WTC11 (cell line): ENCODE results near the gene TEAD1. TPM values are rescaled to one million over a fixed set of nuclear protein-coding genes. Genes with fewer than 3 reads are reported as not detected.

Experiments
- ATAC-seq: fragments of 200-7000 bp; cut with Tn5 transposase; 2 replicates; pipeline ENCODE4 v1.10.0; 2021; ENCODE audit warnings: mild to moderate bottlenecking, moderate library complexity
- CTCF ChIA-PET: fragments of 300-600 bp; sonication (Branson Sonifier 250); formaldehyde crosslinking; loops from one replicate; lab custom pipeline; 2021; ENCODE audit warnings: antibody characterized with exemption; lab: Charles Lee
- POLR2A ChIA-PET: fragments of 350-600 bp; sonication (Branson Sonifier 250); formaldehyde crosslinking; loops from one replicate; lab custom pipeline; 2021; ENCODE audit warnings: antibody characterized with exemption; lab: Charles Lee
- DNase-seq: peaks from one replicate; pipeline ENCODE4 v3.0.0; 2021; ENCODE audit warnings: low spot score
- H3K27ac Mint-ChIP-seq: 2 replicates; pipeline ENCODE4 v1.8.0; 2021; ENCODE audit warnings: mixed read lengths
- H3K27me3 Mint-ChIP-seq: 2 replicates; pipeline ENCODE4 v1.8.0; 2021; ENCODE audit warnings: low read depth, mild to moderate bottlenecking, moderate library complexity, mixed read lengths
- H3K36me3 Mint-ChIP-seq: 2 replicates; pipeline ENCODE4 v1.8.0; 2021; ENCODE audit warnings: mixed read lengths
- H3K4me1 Mint-ChIP-seq: 2 replicates; pipeline ENCODE4 v1.8.0; 2022; ENCODE audit warnings: mixed read lengths
- H3K4me3 Mint-ChIP-seq: 2 replicates; pipeline ENCODE4 v1.8.0; 2021; ENCODE audit warnings: mild to moderate bottlenecking, moderate library complexity, mixed read lengths
- H3K9me3 Mint-ChIP-seq: 2 replicates; pipeline ENCODE4 v1.8.0; 2021; ENCODE audit warnings: mixed read lengths
- EMX1 ChIP-seq: fragments of 250-450 bp; sonication (Bioruptor Pico); IDR thresholded peaks from 2 replicates; pipeline ENCODE4 v1.8.0; 2021; ENCODE audit warnings: mild to moderate bottlenecking
- ETV6 ChIP-seq: sonication (generic); formaldehyde crosslinking; IDR thresholded peaks from 2 replicates; pipeline ENCODE4 v1.8.1; 2022; ENCODE audit warnings: mild to moderate bottlenecking, missing genetic modification reagents
- JAZF1 ChIP-seq: fragments of 250-450 bp; sonication (Bioruptor Pico); IDR thresholded peaks from 2 replicates; pipeline ENCODE4 v1.9.0; 2021; ENCODE audit warnings: moderate library complexity, mild to moderate bottlenecking, inconsistent platforms
- NFYB ChIP-seq: sonication (generic); formaldehyde crosslinking; conservative IDR thresholded peaks from 2 replicates; pipeline ENCODE4 v1.8.0; 2022; ENCODE audit warnings: low read depth, missing genetic modification reagents
- NR3C1 ChIP-seq: sonication (generic); formaldehyde crosslinking; conservative IDR thresholded peaks from 2 replicates; pipeline ENCODE4 v1.8.1; 2023; ENCODE audit warnings: low read depth, mild to moderate bottlenecking, missing genetic modification reagents
- SP1 ChIP-seq: sonication (generic); formaldehyde crosslinking; conservative IDR thresholded peaks from 2 replicates; pipeline ENCODE4 v1.8.1; 2022; ENCODE audit warnings: missing genetic modification reagents
- TEAD1 ChIP-seq: sonication (generic); formaldehyde crosslinking; IDR thresholded peaks from 2 replicates; pipeline ENCODE4 v1.8.0; 2022; ENCODE audit warnings: mild to moderate bottlenecking, missing genetic modification reagents
- ZNF121 ChIP-seq: sonication (generic); formaldehyde crosslinking; IDR thresholded peaks from 2 replicates; pipeline ENCODE4 v1.8.0; 2023; ENCODE audit warnings: missing genetic modification reagents
- total RNA-seq: library from RNA; stranded (reverse); gene quantifications from 3 replicates; pipeline ENCODE4 v1.2.3, GENCODE V29; 2021
- TF ChIP-seq, protein P1 (sequence below): sonication (generic); formaldehyde crosslinking; IDR thresholded peaks from 2 replicates; pipeline ENCODE4 v1.8.0; 2023; ENCODE audit warnings: mild to moderate bottlenecking, missing genetic modification reagents
- TF ChIP-seq, protein P2 (sequence below): sonication (generic); formaldehyde crosslinking; IDR thresholded peaks from 2 replicates; pipeline ENCODE4 v1.8.1; 2022; ENCODE audit warnings: missing genetic modification reagents, borderline replicate concordance
- TF ChIP-seq, protein P3 (sequence below): fragments of 250-450 bp; sonication (Bioruptor Pico); IDR thresholded peaks from 2 replicates; pipeline ENCODE4 v1.9.0; 2021; ENCODE audit warnings: mild to moderate bottlenecking
- TF ChIP-seq, protein P4 (sequence below): sonication (generic); formaldehyde crosslinking; IDR thresholded peaks from 2 replicates; pipeline ENCODE4 v1.8.0; 2023; ENCODE audit warnings: missing genetic modification reagents, mild to moderate bottlenecking, borderline replicate concordance
- TF ChIP-seq, protein P5 (sequence below): sonication (generic); formaldehyde crosslinking; IDR thresholded peaks from 2 replicates; pipeline ENCODE4 v1.8.1; 2023; ENCODE audit warnings: mild to moderate bottlenecking, moderate library complexity, missing genetic modification reagents
- TF ChIP-seq, protein P6 (sequence below): sonication (generic); formaldehyde crosslinking; IDR thresholded peaks from 2 replicates; pipeline ENCODE4 v1.8.0; 2022; ENCODE audit warnings: mild to moderate bottlenecking, missing genetic modification reagents

The TEAD1 gene
- total RNA-seq, 1 experiment from 2014 or later = 79.9 TPM

DNA sequence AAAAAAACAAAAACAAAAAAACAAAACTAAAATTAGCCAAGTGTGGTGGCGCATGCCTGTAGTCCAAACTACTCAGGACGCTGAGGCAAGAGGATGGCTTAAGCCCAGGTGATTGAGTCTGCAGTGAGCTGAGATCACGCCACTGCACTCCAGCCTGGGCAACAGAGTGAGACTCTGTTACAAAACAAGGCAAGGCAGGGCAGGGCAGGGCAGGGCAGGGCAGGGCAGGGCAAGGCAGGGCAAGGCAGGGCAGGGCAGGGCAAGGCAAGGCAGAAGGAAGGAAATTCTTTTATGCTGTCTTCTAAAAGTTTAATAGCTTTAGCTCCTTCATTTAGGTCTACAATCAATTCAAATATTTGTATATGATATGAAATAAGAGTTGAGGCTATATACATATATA lies 284.8 kb downstream of the TEAD1 start:
- Mint-ChIP-seq H3K27ac (no peak overlapping the region), H3K27me3 (peaks cover 2% of the 10 kb centered on the region; the same call in 1 of the 2 replicates), H3K4me1 (0 out of 2 replicates have a peak, but pooled peaks cover 3% of the 10 kb centered on the region), H3K4me3 (no peak overlapping the region), H3K9me3 (peaks cover 14% of the 10 kb centered on the region), H3K36me3 (no peaks in the 10 kb centered on the region)
- TF ChIP-seq, protein P1, sequence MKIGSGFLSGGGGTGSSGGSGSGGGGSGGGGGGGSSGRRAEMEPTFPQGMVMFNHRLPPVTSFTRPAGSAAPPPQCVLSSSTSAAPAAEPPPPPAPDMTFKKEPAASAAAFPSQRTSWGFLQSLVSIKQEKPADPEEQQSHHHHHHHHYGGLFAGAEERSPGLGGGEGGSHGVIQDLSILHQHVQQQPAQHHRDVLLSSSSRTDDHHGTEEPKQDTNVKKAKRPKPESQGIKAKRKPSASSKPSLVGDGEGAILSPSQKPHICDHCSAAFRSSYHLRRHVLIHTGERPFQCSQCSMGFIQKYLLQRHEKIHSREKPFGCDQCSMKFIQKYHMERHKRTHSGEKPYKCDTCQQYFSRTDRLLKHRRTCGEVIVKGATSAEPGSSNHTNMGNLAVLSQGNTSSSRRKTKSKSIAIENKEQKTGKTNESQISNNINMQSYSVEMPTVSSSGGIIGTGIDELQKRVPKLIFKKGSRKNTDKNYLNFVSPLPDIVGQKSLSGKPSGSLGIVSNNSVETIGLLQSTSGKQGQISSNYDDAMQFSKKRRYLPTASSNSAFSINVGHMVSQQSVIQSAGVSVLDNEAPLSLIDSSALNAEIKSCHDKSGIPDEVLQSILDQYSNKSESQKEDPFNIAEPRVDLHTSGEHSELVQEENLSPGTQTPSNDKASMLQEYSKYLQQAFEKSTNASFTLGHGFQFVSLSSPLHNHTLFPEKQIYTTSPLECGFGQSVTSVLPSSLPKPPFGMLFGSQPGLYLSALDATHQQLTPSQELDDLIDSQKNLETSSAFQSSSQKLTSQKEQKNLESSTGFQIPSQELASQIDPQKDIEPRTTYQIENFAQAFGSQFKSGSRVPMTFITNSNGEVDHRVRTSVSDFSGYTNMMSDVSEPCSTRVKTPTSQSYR (CRISPR knock-in tag) = no peak
- TF ChIP-seq, protein P2, sequence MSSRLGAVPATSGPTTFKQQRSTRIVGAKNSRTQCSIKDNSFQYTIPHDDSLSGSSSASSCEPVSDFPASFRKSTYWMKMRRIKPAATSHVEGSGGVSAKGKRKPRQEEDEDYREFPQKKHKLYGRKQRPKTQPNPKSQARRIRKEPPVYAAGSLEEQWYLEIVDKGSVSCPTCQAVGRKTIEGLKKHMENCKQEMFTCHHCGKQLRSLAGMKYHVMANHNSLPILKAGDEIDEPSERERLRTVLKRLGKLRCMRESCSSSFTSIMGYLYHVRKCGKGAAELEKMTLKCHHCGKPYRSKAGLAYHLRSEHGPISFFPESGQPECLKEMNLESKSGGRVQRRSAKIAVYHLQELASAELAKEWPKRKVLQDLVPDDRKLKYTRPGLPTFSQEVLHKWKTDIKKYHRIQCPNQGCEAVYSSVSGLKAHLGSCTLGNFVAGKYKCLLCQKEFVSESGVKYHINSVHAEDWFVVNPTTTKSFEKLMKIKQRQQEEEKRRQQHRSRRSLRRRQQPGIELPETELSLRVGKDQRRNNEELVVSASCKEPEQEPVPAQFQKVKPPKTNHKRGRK (CRISPR knock-in tag) = no peak
- TF ChIP-seq ZNF121 (0 out of 2 replicates have a peak, but pooled peaks have one; percentile 37), NR3C1 (no peak)
- TF ChIP-seq, protein P3, sequence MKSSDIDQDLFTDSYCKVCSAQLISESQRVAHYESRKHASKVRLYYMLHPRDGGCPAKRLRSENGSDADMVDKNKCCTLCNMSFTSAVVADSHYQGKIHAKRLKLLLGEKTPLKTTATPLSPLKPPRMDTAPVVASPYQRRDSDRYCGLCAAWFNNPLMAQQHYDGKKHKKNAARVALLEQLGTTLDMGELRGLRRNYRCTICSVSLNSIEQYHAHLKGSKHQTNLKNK (CRISPR knock-in tag) = no peak
- ATAC-seq (no peak), DNase-seq (no peak)
- ChIA-PET POLR2A (no interaction called here), CTCF (no interaction called here)

DNA sequence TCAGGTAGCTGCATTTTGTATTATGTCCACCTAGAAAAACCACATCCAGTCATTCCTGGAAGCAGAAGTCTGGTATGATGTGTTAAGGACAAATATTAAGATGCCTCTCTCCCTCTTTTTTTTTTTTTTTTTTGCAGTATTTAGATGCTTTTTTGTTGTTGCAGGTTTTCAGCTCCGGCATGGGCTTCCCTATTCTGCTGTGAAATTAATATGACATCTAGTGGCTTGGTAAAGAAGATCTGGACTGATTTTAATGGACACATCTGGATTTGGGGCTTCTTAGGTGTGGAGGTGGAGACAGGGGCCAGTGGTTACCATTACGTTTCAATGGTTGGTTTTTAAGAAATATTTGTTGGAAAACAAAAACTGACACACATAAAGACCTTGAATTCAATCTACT lies 287.4 kb downstream of the TEAD1 start:
- H3K36me3 Mint-ChIP-seq = no peaks in the 10 kb centered on the region
- no peak overlapping the region for H3K4me3 Mint-ChIP-seq
- POLR2A ChIA-PET = interaction anchor here (0.6 kb wide), 1 partner anchor 672 kb away, joined by 3 read pairs; no protein-coding TSS in a partner anchor
- peaks cover 2% of the 10 kb centered on the region; the same call in 1 of the 2 replicates for H3K27me3 Mint-ChIP-seq
- 0 out of 2 replicates have a peak, but pooled peaks cover 7% of the 10 kb centered on the region for H3K4me1 Mint-ChIP-seq
- TF ChIP-seq SP1 (CRISPR knock-in tag) (no peak), EMX1 (CRISPR knock-in tag) (no peak), NFYB (no peak), ETV6 (CRISPR knock-in tag) (no peak), TEAD1 (CRISPR knock-in tag) (no peak), JAZF1 (CRISPR knock-in tag) (no peak)
- TF ChIP-seq, protein P4, sequence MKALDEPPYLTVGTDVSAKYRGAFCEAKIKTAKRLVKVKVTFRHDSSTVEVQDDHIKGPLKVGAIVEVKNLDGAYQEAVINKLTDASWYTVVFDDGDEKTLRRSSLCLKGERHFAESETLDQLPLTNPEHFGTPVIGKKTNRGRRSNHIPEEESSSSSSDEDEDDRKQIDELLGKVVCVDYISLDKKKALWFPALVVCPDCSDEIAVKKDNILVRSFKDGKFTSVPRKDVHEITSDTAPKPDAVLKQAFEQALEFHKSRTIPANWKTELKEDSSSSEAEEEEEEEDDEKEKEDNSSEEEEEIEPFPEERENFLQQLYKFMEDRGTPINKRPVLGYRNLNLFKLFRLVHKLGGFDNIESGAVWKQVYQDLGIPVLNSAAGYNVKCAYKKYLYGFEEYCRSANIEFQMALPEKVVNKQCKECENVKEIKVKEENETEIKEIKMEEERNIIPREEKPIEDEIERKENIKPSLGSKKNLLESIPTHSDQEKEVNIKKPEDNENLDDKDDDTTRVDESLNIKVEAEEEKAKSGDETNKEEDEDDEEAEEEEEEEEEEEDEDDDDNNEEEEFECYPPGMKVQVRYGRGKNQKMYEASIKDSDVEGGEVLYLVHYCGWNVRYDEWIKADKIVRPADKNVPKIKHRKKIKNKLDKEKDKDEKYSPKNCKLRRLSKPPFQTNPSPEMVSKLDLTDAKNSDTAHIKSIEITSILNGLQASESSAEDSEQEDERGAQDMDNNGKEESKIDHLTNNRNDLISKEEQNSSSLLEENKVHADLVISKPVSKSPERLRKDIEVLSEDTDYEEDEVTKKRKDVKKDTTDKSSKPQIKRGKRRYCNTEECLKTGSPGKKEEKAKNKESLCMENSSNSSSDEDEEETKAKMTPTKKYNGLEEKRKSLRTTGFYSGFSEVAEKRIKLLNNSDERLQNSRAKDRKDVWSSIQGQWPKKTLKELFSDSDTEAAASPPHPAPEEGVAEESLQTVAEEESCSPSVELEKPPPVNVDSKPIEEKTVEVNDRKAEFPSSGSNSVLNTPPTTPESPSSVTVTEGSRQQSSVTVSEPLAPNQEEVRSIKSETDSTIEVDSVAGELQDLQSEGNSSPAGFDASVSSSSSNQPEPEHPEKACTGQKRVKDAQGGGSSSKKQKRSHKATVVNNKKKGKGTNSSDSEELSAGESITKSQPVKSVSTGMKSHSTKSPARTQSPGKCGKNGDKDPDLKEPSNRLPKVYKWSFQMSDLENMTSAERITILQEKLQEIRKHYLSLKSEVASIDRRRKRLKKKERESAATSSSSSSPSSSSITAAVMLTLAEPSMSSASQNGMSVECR (CRISPR knock-in tag) = no peak
- TF ChIP-seq, protein P5, sequence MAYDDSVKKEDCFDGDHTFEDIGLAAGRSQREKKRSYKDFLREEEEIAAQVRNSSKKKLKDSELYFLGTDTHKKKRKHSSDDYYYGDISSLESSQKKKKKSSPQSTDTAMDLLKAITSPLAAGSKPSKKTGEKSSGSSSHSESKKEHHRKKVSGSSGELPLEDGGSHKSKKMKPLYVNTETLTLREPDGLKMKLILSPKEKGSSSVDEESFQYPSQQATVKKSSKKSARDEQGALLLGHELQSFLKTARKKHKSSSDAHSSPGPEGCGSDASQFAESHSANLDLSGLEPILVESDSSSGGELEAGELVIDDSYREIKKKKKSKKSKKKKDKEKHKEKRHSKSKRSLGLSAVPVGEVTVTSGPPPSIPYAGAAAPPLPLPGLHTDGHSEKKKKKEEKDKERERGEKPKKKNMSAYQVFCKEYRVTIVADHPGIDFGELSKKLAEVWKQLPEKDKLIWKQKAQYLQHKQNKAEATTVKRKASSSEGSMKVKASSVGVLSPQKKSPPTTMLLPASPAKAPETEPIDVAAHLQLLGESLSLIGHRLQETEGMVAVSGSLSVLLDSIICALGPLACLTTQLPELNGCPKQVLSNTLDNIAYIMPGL (CRISPR knock-in tag) = no peak
- TF ChIP-seq, protein P6, sequence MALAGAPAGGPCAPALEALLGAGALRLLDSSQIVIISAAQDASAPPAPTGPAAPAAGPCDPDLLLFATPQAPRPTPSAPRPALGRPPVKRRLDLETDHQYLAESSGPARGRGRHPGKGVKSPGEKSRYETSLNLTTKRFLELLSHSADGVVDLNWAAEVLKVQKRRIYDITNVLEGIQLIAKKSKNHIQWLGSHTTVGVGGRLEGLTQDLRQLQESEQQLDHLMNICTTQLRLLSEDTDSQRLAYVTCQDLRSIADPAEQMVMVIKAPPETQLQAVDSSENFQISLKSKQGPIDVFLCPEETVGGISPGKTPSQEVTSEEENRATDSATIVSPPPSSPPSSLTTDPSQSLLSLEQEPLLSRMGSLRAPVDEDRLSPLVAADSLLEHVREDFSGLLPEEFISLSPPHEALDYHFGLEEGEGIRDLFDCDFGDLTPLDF = no peak
- ATAC-seq (no peak), DNase-seq (no peak)
- no peaks in the 10 kb centered on the region for H3K9me3 Mint-ChIP-seq
- no peak overlapping the region for H3K27ac Mint-ChIP-seq
- CTCF ChIA-PET = interaction anchor here (0.6 to 6.8 kb wide), 5 partner anchors 20 to 631 kb away, joined by 3 to 61 read pairs (median 7); no protein-coding TSS in a partner anchor
